Umbilical cord (tissue), 2 donors: ENCODE measurements around the gene ZNF154. TPM values are rescaled to one million over a fixed set of nuclear protein-coding genes. Genes with fewer than 3 reads are reported as not detected.
A peak's percentile ranks its signal among the peaks of the same experiment; 100 is the strongest.
"Not testable (repeated sequence)": the region's sequence is repeated elsewhere in the genome, so short reads cannot be mapped to it uniquely, and the experiment has no call there.

Experiments
- DNase-seq: peaks from one replicate; pipeline ENCODE4 v3.0.0-alpha.2; 2015; ENCODE audit warnings: low spot score
- total RNA-seq: library from RNA; depleted of rRNA; stranded (reverse); fragments of >200 nt; gene quantifications from one replicate; pipeline ENCODE4 v1.2.3, GENCODE V29; 2014; ENCODE audit warnings: low replicate concordance; ENCODE audit not compliant: insufficient read depth

ZNF154 gene
- 8.2 TPM for total RNA-seq

GRCh38 chr19:57708641-57709361 is at the start of gene ZNF154:
Gene ZNF154 (minus strand): TSS chr19:57709204. CDS start chr19:57708971, 233 bp downstream.
- peak; percentile 96 for DNase-seq

- no peak for DNase-seq
Observed at GRCh38 chr19:57757941-57758340, 48.9 kb upstream of the ZNF154 start.

- DNase-seq, result no peak
Observed at GRCh38 chr19:57755031-57755430, 46.0 kb upstream of the ZNF154 start.

GRCh38 chr19:57754091-57754673 is 45.2 kb upstream of the ZNF154 start:
- DNase-seq, result no peak

- DNase-seq, result no peak
Observed at GRCh38 chr19:57748029-57748428, 39.0 kb upstream of the ZNF154 start.

GRCh38 chr19:57747472-57747807 is 38.4 kb upstream of the ZNF154 start:
- no peak for DNase-seq

GRCh38 chr19:57746580-57747471 is 37.8 kb upstream of the ZNF154 start, which contains the start of gene ZNF776:
Gene ZNF776 (plus strand): TSS chr19:57746815. CDS start chr19:57747059, 244 bp downstream.
- peak; percentile 97 for DNase-seq

- not testable (repeated sequence) for DNase-seq
Observed at GRCh38 chr19:57738770-57739169, 29.8 kb upstream of the ZNF154 start.

GRCh38 chr19:57738320-57738719 is 29.3 kb upstream of the ZNF154 start:
- peak; percentile 22 for DNase-seq

GRCh38 chr19:57720878-57721277 is 11.9 kb upstream of the ZNF154 start:
- no peak for DNase-seq

- no peak for DNase-seq
Observed at GRCh38 chr19:57719901-57720519, 11.0 kb upstream of the ZNF154 start.

- DNase-seq, result no peak
Observed at GRCh38 chr19:57719424-57719823, 10.4 kb upstream of the ZNF154 start.

GRCh38 chr19:57712222-57712621 is 3.2 kb upstream of the ZNF154 start:
- DNase-seq, result no peak

- DNase-seq, result no peak
Observed at GRCh38 chr19:57709616-57710015, 612 bp upstream of the ZNF154 start.

- DNase-seq, result no peak
Observed at GRCh38 chr19:57706346-57706745, 2.7 kb downstream of the ZNF154 start.

GRCh38 chr19:57701625-57702024 is 7.4 kb downstream of the ZNF154 start:
- DNase-seq, result no peak

GRCh38 chr19:57689750-57690149 is 19.3 kb downstream of the ZNF154 start:
- no peak for DNase-seq

- DNase-seq, result no peak
Observed at GRCh38 chr19:57688011-57688763, 20.8 kb downstream of the ZNF154 start.

GRCh38 chr19:57687363-57688010 is 21.5 kb downstream of the ZNF154 start:
- no peak for DNase-seq

- DNase-seq, result no peak
Observed at GRCh38 chr19:57686727-57687126, 22.3 kb downstream of the ZNF154 start.
